Fibroblast of lung (primary cell): ENCODE results near the gene CTSK. TPM values are rescaled to one million over a fixed set of nuclear protein-coding genes. Genes with fewer than 3 reads are reported as not detected.

Source experiments
- DNase-seq, 2 donors: peaks; one replicate each; pipeline versions ENCODE4 v3.0.0 to v3.0.0-alpha.2; 2010; ENCODE audit warnings: low read depth in 2 of 2
- H2AFZ ChIP-seq: 2 replicates; pipeline ENCODE4 v1.5.1; 2012; ENCODE audit warnings: low read length, control low read depth, inconsistent platforms
- H3K27ac ChIP-seq: 2 replicates; pipeline ENCODE4 v1.5.1; 2011; ENCODE audit warnings: low read length, control low read depth; ENCODE audit not compliant: insufficient read depth
- H3K27me3 ChIP-seq: 2 replicates; pipeline ENCODE4 v1.5.1; 2011; ENCODE audit warnings: mild to moderate bottlenecking, low read length; ENCODE audit not compliant: control insufficient read depth, insufficient read depth
- H3K36me3 ChIP-seq: 2 replicates; pipeline ENCODE4 v1.5.1; 2011; ENCODE audit warnings: low read length; ENCODE audit not compliant: control insufficient read depth, insufficient read depth
- H3K4me1 ChIP-seq: 2 replicates; pipeline ENCODE4 v1.5.1; 2011; ENCODE audit warnings: low read length; ENCODE audit not compliant: control insufficient read depth, insufficient read depth; ENCODE audit errors: extremely low read depth
- H3K4me2 ChIP-seq: 2 replicates; pipeline ENCODE4 v1.5.1; 2011; ENCODE audit warnings: low read length, control low read depth; ENCODE audit not compliant: insufficient read depth; ENCODE audit errors: extremely low read depth
- H3K4me3 ChIP-seq, 4 experiments: fragments of 200-600 bp in 1 of 4; sonication (generic) in 1 of 4; replicated peaks in 1 of 4; 2 replicates each; pipeline ENCODE4 v1.5.1; 2011 to 2016; ENCODE audit warnings: low read length in 4 of 4, low read depth in 3 of 4, mild to moderate bottlenecking in 3 of 4, control low read depth in 2 of 4, inconsistent platforms in 1 of 4, mixed read lengths in 1 of 4; ENCODE audit not compliant: insufficient read depth in 1 of 4; ENCODE audit errors: control extremely low read depth in 1 of 4
- H3K79me2 ChIP-seq: 2 replicates; pipeline ENCODE4 v1.5.1; 2012; ENCODE audit warnings: mild to moderate bottlenecking, low read length, inconsistent platforms; ENCODE audit not compliant: control insufficient read depth, insufficient read depth
- H3K9ac ChIP-seq: 2 replicates; pipeline ENCODE4 v1.5.1; 2011; ENCODE audit warnings: mild to moderate bottlenecking, low read length, control low read depth; ENCODE audit not compliant: insufficient read depth
- H3K9me3 ChIP-seq: 2 replicates; pipeline ENCODE4 v1.5.1; 2012; ENCODE audit warnings: low read depth, low read length; ENCODE audit not compliant: control insufficient read depth, insufficient read depth
- H4K20me1 ChIP-seq: 2 replicates; pipeline ENCODE4 v1.5.1; 2011; ENCODE audit warnings: low read length; ENCODE audit not compliant: control insufficient read depth, insufficient read depth; ENCODE audit errors: extremely low read depth
- CTCF ChIP-seq, 2 donors: IDR thresholded peaks in 1 of 2; conservative IDR thresholded peaks in 1 of 2; 1 replicate in 1 of 2; 2 replicates in 1 of 2; pipeline ENCODE4 v1.5.1; 2011 to 2012; ENCODE audit warnings: low read length in 2 of 2, control low read depth in 1 of 2, inconsistent platforms in 1 of 2, low read depth in 1 of 2, mild to moderate bottlenecking in 1 of 2
- EZH2 ChIP-seq: IDR thresholded peaks from 2 replicates; pipeline ENCODE4 v1.5.1; 2012; ENCODE audit warnings: low read length, control low read depth, mild to moderate bottlenecking; ENCODE audit errors: missing control alignments
- polyA plus RNA-seq, 2 donors: library from polyadenylated mRNA; depleted of rRNA in 1 of 2; stranded (reverse) in 1 of 2; unstranded in 1 of 2; fragments of >200 nt; gene quantifications; 2 replicates each; pipeline ENCODE4 v1.2.1, GENCODE V29; 2011 to 2012; ENCODE audit warnings: missing spikeins in 1 of 2
- total RNA-seq: library from RNA; depleted of rRNA; stranded (reverse); fragments of >200 nt; gene quantifications from 2 replicates; pipeline ENCODE4 v1.2.1, GENCODE V29; 2014

Gene CTSK
- total and polyA plus RNA-seq, 2 donors (not counting 1 experiment from before 2014, with no cell fraction given) = 209 to 461 TPM

DNA sequence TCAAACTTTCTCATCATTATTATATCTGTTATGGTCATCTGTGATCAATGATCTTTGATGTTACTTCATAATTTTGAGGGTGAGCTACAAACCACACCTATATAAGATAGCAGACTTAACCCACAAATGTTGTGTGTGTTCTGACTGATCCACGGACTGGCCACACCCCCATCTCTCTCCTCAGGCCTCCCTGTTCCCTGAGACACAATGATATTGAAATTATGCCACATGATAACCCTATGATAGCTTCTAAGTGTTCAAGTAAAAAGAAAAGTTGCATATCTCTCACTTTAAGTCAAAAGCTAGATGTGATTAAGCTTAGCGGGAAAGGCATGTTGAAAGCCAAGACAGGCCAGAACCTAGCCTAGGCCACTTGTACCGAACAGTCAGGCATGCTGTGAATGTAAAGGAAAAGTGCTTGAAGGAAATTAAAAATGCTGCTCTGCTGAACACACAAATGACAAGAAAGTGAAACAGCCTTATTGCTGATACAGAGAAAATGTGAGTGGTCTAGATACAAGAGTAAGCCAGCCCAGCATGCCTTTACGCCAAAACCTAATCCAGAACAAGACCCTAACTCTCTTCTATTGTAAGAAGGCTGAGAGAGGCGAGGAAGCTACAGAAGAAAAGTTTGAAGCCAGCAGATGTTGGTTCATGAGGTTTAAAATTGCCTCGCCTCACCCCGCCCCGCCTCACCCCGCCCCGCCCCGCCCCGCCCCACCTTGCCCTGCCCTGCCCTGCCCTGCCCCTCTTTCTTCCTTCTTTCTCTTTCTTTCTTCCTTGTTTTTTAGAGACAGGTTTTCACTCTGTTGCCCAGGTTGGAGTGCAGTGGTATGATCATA is 59.0 kb downstream of the CTSK start:
- TF ChIP-seq CTCF (conservative IDR thresholded peaks at IDR 0.05 in 1 of 2, IDR thresholded peaks at IDR 0.05 in 1 of 2; ENCODE audit: low read depth in 1 of 2, low read length in 2 of 2) = no peak
- TF ChIP-seq EZH2 = no peak
- H3K27ac ChIP-seq = no peak overlapping the region
- no peak overlapping the region for H3K4me2 ChIP-seq
- H3K9me3 ChIP-seq = no peaks in the 10 kb centered on the region
- no peaks in the 10 kb centered on the region for H3K4me1 ChIP-seq
- no peaks in the 10 kb centered on the region for H4K20me1 ChIP-seq
- H3K9ac ChIP-seq = no peak overlapping the region
- no peak for DNase-seq
- no peaks in the 10 kb centered on the region for H3K36me3 ChIP-seq
- no peaks in the 10 kb centered on the region for H3K79me2 ChIP-seq
- no peak overlapping the region for H3K4me3 ChIP-seq
- no peak overlapping the region for H2AFZ ChIP-seq
- H3K27me3 ChIP-seq = no peaks in the 10 kb centered on the region

Other genes starting within 250 kb of the CTSK start
- gene MCL1, start 228.7 kb downstream of the CTSK start, total RNA-seq = 232 and 233 TPM in 2 replicates
- gene MCL1, start 228.7 kb downstream of the CTSK start, polyA plus RNA-seq = 108 and 136 TPM in 2 replicates
- gene ENSA, start 178.6 kb downstream of the CTSK start, total RNA-seq = 53.7 and 78.1 TPM in 2 replicates
- 112 and 184 TPM in 2 replicates for gene ENSA, start 178.6 kb downstream of the CTSK start, polyA plus RNA-seq
- 10.3 and 11.1 TPM in 2 replicates for gene GOLPH3L, start 111.1 kb downstream of the CTSK start, total RNA-seq
- 23.1 and 28.7 TPM in 2 replicates for gene GOLPH3L, start 111.1 kb downstream of the CTSK start, polyA plus RNA-seq
- under 0.01 TPM in 1 of 2 replicates, not detected in the other for gene HORMAD1, start 87.4 kb downstream of the CTSK start, total RNA-seq
- not detected in 2 replicates for gene HORMAD1, start 87.4 kb downstream of the CTSK start, polyA plus RNA-seq
- gene CTSS, start 42.5 kb downstream of the CTSK start, total RNA-seq = 2.6 and 4.6 TPM in 2 replicates
- gene CTSS, start 42.5 kb downstream of the CTSK start, polyA plus RNA-seq = 1.9 and 2.8 TPM in 2 replicates
- gene ARNT, start 68.3 kb upstream of the CTSK start, total RNA-seq = 32.4 and 37.3 TPM in 2 replicates
- 37.1 and 44.9 TPM in 2 replicates for gene ARNT, start 68.3 kb upstream of the CTSK start, polyA plus RNA-seq
- not detected in 2 replicates for gene CTXND2, start 78.9 kb upstream of the CTSK start, total RNA-seq
- not detected in 2 replicates for gene CTXND2, start 78.9 kb upstream of the CTSK start, polyA plus RNA-seq
- 26.7 and 30.7 TPM in 2 replicates for gene SETDB1, start 118.1 kb upstream of the CTSK start, total RNA-seq
- 25.3 and 27.0 TPM in 2 replicates for gene SETDB1, start 118.1 kb upstream of the CTSK start, polyA plus RNA-seq
- 138 and 190 TPM in 2 replicates for gene CERS2, start 166.6 kb upstream of the CTSK start, total RNA-seq
- gene CERS2, start 166.6 kb upstream of the CTSK start, polyA plus RNA-seq = 201 and 254 TPM in 2 replicates
- gene ANXA9, start 174.0 kb upstream of the CTSK start, total RNA-seq = under 0.01 and 0.33 TPM in 2 replicates
- gene ANXA9, start 174.0 kb upstream of the CTSK start, polyA plus RNA-seq = 0.03 and 0.07 TPM in 2 replicates
- 9.2 and 17.3 TPM in 2 replicates for gene MINDY1, start 198.6 kb upstream of the CTSK start, total RNA-seq
- 10.1 and 11.7 TPM in 2 replicates for gene MINDY1, start 198.6 kb upstream of the CTSK start, polyA plus RNA-seq
- gene PRUNE1, start 200.2 kb upstream of the CTSK start, total RNA-seq = 6.3 and 7.2 TPM in 2 replicates
- gene PRUNE1, start 200.2 kb upstream of the CTSK start, polyA plus RNA-seq = 11.8 and 16.6 TPM in 2 replicates
- under 0.01 and 0.33 TPM in 2 replicates for gene BNIPL, start 228.3 kb upstream of the CTSK start, total RNA-seq
- gene BNIPL, start 228.3 kb upstream of the CTSK start, polyA plus RNA-seq = 0.07 and 0.10 TPM in 2 replicates
- 2.8 and 3.5 TPM in 2 replicates for gene C1orf56, start 239.5 kb upstream of the CTSK start, total RNA-seq
- 1.4 and 1.5 TPM in 2 replicates for gene C1orf56, start 239.5 kb upstream of the CTSK start, polyA plus RNA-seq